LNCAP (cell line): ENCODE data around the gene GREM2.

Source experiments
- TF ChIP-seq, protein P1 (sequence below): fragments of 450-650 bp; IDR thresholded peaks from 2 replicates; pipeline ENCODE4 v1.5.1; 2017; ENCODE audit warnings: mild to moderate bottlenecking

GREM2 gene

DNA sequence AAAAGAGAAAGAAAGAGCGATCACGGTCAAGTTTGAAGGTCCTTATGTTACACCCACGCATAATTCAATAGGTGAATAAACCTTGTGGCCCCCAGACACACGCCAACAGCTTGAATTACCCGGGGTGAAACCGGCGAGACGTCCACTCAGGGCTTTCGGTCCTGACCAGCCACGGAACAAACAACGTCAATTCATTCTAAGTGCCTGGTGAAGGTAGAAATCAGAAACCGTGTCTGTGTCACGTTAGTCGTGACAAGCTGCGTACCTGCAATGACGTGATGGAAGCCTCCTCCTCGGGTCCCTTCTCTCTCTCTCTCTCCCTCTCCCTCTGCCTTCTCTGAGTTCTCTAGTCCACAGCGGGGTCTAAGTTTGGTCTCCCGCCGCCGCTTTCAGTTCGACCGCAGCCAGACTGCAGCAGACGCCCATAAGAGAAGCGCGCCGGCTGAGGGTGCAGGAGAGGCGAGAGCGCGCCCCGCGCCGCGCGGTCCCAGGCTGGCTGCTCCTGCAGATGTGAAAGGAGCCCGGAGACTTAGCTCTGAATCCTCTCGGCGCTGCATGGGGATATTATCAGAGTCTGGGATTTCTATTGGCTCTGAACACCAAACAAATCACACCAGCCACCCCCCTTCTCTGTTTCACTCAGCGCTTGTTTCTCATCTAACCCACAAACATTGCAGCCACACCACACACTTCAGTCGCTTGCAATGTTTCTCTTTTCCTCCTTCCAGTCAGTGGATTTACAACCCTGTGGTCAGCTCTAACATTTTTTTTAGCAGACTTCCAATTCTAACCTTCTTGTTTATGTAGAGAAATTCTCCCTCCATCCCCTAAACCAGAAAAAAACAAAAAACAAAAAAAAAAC lies at the start of gene GREM2:
TSS of gene GREM2 (minus strand) at position 537 of the 862 bp plus-strand sequence. CDS start 118,680 bp downstream, outside the sequence.
- TF ChIP-seq, protein P1, sequence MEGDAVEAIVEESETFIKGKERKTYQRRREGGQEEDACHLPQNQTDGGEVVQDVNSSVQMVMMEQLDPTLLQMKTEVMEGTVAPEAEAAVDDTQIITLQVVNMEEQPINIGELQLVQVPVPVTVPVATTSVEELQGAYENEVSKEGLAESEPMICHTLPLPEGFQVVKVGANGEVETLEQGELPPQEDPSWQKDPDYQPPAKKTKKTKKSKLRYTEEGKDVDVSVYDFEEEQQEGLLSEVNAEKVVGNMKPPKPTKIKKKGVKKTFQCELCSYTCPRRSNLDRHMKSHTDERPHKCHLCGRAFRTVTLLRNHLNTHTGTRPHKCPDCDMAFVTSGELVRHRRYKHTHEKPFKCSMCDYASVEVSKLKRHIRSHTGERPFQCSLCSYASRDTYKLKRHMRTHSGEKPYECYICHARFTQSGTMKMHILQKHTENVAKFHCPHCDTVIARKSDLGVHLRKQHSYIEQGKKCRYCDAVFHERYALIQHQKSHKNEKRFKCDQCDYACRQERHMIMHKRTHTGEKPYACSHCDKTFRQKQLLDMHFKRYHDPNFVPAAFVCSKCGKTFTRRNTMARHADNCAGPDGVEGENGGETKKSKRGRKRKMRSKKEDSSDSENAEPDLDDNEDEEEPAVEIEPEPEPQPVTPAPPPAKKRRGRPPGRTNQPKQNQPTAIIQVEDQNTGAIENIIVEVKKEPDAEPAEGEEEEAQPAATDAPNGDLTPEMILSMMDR, result no peak

DNA sequence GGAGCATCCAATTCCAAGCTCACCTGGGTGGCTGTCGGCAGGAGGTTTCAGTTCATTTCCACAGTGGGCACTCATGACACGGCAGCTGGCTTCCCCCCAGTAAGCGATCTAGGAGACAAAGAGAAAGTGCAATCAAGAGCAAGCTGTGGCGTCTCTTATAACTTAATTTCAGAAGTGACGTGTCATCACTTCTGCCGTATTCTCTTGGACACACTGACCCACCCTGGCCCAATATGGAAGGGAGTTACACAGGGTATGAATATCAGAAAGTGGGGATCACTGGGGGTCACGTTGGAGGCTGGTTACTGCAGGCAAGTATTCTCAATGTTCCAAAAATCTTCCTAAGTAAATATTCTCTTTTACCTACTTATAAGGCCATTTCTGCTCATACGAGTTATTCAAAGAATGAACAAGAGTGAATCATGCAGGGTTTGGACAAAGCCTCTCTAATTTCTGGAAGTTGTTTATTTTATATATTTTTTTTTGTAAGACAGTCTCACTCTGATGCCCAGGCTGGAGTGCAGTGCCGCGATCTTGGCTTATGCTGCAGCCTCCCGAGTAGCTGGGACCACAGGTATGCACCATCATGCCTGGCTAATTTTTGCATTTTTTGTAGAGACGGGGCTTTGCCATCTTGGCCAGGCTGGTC lies 46.5 kb upstream of the GREM2 start:
- TF ChIP-seq, protein P1, result no peak

DNA sequence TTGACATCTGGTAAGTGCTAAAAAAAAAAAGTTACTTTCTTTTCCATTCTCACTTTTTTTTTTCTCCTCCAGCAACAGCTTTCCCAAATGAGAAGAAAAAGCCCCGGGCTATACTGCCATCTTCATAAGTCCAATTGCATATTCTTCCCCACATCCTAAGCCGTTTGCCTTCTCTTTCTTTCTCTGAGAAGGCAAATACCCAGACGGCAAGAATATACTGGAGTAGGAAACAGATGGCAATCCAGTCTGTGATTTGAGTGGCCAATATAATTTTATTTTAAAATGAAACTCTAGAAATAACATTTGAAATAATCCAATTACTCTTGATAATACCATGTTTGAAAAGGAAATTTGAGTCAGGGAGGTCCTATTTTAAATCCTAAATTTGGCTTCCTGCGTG lies 44.6 kb upstream of the GREM2 start:
- TF ChIP-seq, protein P1, result no peak

DNA sequence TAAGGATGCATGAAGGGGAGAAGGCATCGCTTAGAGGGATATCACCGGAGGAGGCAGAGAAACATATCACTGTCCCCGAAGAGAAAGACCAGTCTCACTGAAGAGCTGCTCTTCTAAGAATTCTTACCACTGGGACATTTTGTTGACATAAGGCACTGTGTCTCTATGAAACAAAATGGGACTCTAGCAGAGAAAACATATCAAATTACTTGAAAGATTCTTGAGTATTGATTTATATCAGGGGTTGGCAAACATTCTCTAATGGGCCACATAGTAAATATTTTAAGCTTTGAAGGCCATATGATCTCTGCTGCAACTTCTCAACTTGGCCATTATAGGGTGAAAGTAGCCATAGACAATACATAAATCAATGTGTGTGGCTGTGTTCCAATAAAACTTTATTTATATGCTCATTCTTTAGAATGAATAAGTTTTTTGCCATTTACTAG lies 41.0 kb upstream of the GREM2 start:
- TF ChIP-seq, protein P1, result no peak

DNA sequence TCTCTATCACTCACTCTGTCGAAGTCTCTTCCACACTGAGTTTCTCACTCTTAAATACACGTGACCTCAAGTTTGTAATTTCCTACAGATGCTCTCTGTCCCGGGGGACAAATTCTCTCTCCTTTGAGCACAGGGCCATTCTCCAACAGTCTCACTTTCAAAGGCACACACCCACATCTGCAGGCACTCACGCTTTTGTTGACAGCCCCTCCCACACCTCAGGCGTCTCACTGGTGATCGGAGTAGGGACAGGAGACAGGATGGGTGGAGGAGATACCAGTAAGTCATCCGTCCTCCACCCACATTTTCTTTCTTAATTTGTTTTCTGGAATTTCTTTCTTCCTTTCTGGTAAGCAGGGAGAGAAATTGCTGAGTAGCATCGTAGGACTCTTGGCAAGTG lies 40.6 kb upstream of the GREM2 start:
- TF ChIP-seq, protein P1, result no peak

DNA sequence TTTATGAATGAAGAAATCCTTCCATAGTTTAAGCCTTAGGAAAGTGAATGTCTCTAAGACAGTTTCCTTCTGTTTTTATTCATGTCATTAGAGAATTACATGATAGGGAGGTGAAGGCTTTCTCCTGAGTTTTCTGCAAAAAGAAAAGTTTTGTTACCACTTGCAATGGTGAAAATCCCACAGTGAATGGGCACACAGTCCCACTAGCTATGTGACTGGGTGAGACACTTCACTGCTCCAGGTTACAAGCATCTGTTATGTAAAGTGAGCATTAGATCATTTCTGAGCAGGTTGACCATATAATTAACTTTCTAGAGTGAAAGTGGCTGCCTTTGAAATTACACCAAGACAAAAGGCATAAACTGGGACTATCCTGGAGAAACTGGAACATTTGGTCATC lies 38.9 kb upstream of the GREM2 start:
- TF ChIP-seq, protein P1, result no peak

DNA sequence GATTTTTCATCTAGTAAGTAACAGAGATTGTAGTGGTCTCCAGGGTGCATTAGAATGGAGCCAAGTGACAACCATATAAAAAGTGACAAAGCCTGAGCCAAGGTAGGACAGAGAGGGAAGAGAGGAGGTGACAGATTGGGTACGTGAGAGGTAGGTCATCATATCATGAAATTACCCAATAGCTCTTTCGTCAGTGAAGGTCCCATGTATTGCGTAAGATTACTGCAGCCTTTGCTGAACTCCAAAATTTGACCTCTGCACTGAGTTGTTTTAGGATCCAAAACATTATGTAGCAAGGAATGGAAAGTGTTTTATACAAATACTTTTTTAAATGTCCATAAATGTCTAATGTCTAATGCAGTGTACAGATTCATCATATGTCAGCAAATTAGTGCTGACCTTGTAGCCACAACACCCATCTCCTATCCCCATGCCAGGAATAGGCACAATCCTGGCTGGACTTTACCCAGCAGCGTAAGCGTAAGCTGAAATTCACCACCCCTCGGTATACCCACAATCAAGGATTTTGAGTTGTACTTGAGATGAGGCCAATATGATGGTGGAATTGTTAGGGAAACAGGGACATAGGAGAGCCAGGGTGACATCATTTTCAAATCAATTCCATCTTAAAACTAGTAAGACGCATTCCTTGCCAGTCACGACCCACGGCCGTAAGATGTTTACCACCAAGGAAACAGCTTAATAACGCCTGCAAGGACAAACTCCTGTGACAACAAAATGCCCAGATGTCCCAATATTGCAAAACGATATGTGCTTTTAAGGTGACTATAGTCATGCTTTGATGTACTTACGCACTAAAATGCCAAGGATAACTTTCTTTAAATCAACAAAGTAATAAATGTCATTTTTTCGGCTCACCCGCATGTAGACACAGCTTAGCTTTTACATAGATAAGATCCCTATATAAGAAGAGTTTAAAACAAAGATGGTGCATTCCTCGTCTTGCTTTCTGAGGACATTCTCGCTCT lies 38.1 kb upstream of the GREM2 start:
- TF ChIP-seq, protein P1, result no peak
